ENCODE data around the gene SLC49A3.
"Not testable (repeated sequence)": the region's sequence is repeated elsewhere in the genome, so short reads cannot be mapped to it uniquely, and the experiment has no call there.

SLC49A3 gene

GRCh38 chr4:680091-680490 lies 8.9 kb downstream of the SLC49A3 start:
- peak; percentile 33 for DNase-seq

- peak; percentile 29 for DNase-seq
These were observed 9.3 kb downstream of the SLC49A3 start for GRCh38 chr4:679629-680028.

DNA sequence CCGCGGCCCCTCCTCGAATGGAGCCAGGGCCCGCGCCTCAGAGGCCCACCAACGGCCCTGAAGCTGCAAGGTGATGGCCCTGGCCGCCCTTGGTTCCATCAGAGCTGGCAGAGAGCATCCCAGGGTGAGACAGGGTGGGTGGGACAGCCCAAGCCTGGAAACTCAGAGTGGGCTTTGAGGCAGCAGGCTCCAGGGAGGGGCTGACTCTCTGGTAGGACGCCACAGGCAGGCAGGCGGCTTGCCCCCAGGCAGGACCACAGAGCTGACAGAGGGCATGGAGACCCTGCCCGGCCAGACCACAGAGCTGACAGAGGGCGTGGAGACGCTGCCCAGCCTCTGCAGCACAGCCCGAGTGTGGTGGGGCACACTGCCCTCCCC lies 9.9 kb downstream of the SLC49A3 start:
- DNase-seq = peak; percentile 40

GRCh38 chr4:678331-679103 lies 10.4 kb downstream of the SLC49A3 start:
- DNase-seq = peak; percentile 30

DNA sequence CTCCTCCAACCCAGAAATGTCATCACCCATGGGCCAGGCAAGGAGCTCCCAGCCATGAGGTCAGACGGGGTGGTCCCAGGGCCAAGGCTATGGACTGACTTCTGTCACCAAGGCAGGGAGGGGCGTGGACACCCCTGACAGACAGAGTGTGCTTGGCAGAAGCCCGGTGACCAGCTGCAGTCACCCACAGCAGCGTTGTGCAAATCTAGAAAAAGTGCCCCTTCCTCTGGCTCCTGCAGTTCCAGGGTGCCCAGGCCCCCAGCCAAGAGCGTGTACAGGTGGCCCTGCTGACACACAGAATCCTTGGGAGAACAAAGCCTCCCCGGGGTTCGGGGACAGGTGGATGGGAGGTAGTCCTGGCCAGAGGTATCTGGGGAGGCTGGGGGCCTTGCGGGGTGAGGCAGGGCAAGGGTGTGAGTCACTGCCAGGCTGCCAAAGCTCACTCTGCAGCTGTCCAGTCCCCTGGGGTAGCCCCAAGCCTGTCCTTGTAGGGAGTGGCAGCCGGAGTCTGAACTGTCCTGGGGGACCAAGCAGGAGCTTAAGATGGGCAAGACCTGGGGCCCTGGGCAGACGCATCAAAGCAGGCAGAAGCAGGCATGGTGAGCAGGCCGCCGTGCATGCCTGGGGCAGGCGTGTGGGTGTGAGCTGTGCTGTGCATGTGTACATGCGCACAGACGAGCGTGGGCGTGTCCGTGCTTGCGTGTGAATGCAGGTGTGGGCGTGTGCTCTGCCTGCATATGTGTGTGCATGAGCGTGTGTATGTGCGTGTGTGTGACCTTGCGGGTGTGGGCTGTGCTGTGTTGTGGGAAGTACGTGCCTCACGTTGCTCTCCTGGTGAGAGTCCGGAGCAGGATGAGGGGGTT lies 11.3 kb downstream of the SLC49A3 start:
- DNase-seq = peak; percentile 62

GRCh38 chr4:676871-677235 lies 12.1 kb downstream of the SLC49A3 start:
- peak; percentile 57 for DNase-seq

- peak; percentile 42 for DNase-seq
These were observed 12.7 kb downstream of the SLC49A3 start for GRCh38 chr4:675980-676870.

DNA sequence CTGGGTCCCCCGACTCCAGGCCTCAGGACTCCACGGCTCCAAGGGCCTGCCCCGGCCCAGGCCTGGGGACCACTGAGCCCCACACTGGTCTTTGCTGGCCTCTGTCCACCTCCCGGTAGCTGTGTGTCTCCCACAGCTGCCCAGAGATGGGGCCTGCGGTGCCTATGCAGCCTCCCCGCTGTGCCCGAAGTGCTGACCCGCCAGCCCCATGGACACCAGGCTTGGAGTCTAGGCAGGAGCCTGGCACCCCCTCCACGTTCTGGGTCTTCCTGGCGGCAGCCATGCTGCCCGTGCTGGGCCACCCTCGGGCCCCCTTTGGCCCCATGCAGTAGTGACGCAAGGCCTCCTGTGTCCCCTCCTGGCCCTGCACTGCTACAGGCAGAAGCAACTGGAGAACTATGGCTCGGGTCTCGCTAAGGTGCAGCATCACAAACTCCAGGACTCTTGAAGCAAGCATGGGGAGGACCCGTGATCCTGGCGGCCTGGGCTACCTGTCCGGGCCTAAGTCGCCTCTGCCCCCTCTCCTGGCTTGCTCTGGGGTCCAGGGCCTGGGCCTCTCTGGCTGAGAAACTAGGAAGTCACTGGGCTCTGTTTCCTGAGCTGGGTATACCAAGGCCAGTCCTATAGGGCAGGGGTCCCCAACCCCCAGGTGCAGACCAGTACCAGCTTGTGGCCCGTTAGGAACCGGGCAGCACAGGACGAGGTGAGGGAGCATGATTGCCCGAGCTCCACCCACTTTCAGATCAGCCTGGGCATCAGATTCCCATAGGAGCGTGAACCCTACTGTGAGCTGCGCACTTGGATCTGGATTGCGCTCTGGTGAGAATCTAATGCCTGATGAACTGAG lies 13.7 kb downstream of the SLC49A3 start:
- DNase-seq = peak; percentile 49

GRCh38 chr4:674172-675035 lies 14.5 kb downstream of the SLC49A3 start, which contains the start of the genes ATP5ME and MYL5:
Gene ATP5ME (minus strand): TSS chr4:674276. CDS start chr4:674247, 29 bp downstream.
Gene MYL5 (plus strand): TSS chr4:674542. CDS start chr4:678027, 3,485 bp downstream.
- DNase-seq = peak; percentile 97

DNA sequence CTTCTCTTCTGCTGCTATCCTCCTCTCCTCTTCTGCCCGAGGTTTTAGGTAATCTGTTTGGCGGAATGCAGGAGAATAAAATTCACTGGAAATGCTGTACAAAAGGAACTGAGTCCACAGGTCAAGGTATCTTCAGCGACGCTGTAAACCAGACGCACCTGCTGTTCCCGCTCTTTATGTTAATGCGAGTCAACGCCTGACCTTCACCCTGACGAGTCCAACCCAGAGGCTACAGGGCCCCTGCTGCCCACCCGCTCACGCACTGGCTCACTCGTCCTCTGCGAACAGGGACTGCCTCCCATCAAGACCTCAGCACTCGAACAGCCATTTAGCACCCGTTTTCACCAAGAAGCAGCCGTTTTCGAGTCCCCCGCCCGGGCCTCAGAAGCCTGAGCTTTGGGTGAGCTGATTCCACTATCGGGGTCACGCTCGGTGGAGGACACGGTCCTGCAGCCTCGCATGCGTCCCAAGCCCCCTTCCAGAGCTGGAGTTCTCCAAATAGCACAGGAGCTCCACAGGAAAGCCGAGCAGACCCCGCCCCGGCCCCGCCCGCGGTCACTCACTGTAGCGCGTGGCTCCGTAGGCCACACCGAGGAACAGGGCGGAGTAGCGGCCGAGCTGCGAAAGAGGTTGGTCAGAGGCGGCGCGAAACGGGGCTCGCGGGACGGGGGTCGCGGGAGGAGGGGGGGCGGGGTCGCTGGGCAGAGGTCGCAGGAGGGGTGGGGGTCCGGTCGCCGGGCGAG lies 15.4 kb downstream of the SLC49A3 start:
- DNase-seq = peak; percentile 46

GRCh38 chr4:671769-672168 lies 17.2 kb downstream of the SLC49A3 start:
- peak; percentile 19 for DNase-seq

DNA sequence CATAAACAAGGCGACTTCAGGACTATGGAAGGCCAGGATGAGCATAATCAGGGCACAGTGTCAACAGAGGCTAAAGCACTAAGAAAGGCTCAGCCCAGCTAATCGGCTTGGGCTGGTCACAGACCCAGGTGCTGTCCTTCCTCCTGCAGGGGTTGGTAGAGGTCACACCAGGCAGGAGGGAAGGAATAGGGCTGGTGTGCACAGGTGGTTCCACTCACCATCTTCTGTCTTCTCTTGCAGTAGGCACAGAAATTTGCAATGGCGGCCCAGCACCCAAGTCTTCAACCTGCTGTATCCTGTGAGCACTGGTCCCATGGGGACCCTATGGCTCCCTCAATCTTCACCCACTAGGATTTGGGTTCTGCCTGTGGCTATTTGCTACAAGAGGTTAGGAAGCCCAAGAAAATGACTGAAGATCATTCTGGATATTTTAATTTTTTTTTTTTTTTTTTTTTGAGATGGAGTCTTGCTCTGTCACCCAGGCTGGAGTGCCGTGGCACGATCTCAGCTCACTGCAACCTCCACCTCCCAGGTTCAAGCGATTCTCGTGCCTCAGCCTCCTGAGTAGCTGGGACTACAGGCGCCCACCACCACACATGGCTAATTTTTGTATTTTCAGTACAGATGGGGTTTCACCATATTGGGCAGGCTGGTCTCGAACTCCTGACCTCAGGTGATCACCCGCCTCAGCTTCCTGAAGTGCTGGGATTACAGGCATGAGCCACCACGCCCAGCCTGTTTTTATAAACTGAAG lies 19.0 kb downstream of the SLC49A3 start:
- DNase-seq = peak; percentile 12

GRCh38 chr4:668219-668618 lies 20.7 kb downstream of the SLC49A3 start:
- DNase-seq = not testable (repeated sequence)

DNA sequence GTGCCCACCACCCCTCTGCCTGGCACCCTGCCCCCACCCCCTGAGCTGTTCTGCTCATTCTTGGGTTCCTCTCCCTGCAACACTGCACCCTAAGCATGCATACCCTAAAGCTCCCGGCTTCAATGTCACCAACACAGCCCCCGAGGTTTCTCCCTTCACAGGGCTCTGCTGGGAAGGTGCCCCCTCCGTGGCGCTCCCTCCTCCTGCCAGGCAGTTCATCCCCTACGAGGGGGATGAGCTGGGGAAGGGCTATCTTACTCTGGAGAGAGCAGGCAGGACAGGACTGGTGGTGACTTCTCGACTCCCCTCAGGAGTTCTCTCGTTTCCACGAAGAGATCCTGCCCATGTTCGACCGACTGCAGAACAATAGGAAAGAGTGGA lies 21.4 kb downstream of the SLC49A3 start:
- DNase-seq = peak; percentile 18

DNA sequence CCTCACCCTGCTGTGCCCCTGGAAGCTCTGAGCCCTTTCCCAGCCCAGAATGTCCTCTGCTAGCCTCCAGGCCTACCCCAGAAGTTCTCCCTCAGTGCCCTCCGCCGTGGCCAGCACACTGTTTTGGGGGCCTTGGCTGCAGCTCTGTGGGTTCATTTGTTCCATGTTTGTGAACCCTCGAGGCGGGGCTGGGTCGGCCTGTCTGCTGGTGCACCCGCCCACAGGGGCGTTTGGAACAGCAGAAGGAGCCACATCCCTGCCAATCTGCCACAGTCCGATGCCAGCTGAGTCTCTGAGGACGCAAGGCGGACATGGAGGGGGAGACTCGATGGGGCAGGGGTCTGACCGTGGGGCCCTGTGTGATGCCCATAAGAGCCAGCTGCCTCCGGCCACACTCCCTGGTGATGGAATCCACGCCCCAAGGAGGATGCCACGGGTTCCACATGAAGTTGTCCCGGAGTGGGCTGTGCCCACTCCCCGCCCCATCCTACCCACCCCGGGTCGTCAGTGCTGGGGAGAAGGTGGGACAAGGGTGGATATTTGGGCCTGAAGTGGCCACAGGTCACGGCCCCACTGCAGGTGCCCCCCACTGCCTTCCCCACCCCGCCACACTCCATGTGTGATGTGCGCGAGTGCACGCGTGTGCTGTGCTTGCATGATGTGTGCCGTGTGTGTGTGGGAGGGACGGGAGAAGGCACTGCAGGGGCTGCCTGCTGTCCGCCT lies 22.0 kb downstream of the SLC49A3 start:
- no peak for DNase-seq

DNA sequence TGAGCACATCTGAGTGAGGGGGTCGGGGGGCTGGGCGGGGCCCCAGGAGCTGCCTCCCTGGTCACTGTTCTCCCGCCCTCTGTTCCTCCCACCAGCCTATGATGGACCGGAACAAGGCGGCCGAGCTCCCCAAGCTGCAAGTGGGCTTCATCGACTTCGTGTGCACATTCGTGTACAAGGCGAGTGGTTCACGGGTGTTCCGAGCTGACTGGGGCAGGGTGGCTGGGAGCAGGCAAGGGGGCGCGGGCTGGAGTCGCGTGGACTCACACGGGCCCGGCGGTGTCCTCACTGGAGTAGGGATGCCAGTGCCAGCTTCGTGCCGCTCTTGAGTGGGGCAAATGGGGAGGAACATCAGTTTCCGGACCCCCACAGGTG lies 22.5 kb downstream of the SLC49A3 start:
- DNase-seq = no peak

GRCh38 chr4:665751-666435 lies 23.1 kb downstream of the SLC49A3 start:
- DNase-seq = peak; percentile 31

DNA sequence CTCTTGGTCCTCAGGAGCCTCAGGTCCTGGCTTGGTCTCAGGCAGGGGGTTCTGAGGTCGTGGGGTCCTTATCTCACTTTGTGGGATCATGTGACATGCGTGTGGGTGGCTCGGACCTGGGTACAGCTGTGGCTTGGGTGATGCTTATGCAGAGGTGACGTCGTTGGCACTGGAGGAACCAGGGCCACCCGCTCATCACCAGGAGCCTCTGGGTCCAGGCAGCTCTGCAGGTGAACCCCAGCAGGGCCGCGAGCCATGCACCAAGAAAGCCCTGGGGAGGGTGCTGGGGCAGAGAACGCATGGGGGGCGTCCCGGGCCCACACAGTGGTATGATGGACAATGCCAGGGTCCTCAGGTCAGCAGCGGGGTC lies 23.6 kb downstream of the SLC49A3 start:
- no peak for DNase-seq

All from left hindlimb (tissue), 1 donor.